Neuronal stem cell (in vitro differentiated cells): ENCODE results near the gene ZACN.
A peak's percentile ranks its signal among the peaks of the same experiment; 100 is the strongest.

Experiments used
- DNase-seq: peaks from one replicate; pipeline ENCODE4 v3.0.0-alpha.2; 2013; ENCODE audit warnings: low spot score
- H2AFZ ChIP-seq: one replicate; pipeline ENCODE4 v1.6.1; 2013; ENCODE audit warnings: mild to moderate bottlenecking, low read length, inconsistent platforms
- H2AK5ac ChIP-seq: 2 replicates; pipeline ENCODE4 v1.6.1; 2013; ENCODE audit warnings: low read depth, mild to moderate bottlenecking, inconsistent platforms, low read length, moderate library complexity, mixed read lengths
- H2BK120ac ChIP-seq: 2 replicates; pipeline ENCODE4 v1.6.1; 2013; ENCODE audit warnings: low read depth, mild to moderate bottlenecking, inconsistent platforms, low read length, moderate library complexity, mixed read lengths
- H2BK12ac ChIP-seq: one replicate; pipeline ENCODE4 v1.6.1; 2013; ENCODE audit warnings: low read length, inconsistent platforms
- H2BK15ac ChIP-seq: 2 replicates; pipeline ENCODE4 v1.6.1; 2013; ENCODE audit warnings: mild to moderate bottlenecking, low read length, inconsistent platforms, mixed read lengths
- H2BK5ac ChIP-seq: one replicate; pipeline ENCODE4 v1.6.1; 2013; ENCODE audit warnings: inconsistent platforms, mild to moderate bottlenecking, low read length, moderate library complexity
- H3K14ac ChIP-seq: one replicate; pipeline ENCODE4 v1.6.1; 2013; ENCODE audit warnings: low read length, inconsistent platforms
- H3K18ac ChIP-seq: 2 replicates; pipeline ENCODE4 v1.6.1; 2013; ENCODE audit warnings: low read length, inconsistent platforms
- H3K23ac ChIP-seq: 2 replicates; pipeline ENCODE4 v1.6.1; 2013; ENCODE audit warnings: low read depth, mild to moderate bottlenecking, mixed read lengths, low read length, inconsistent platforms; ENCODE audit not compliant: poor library complexity
- H3K27ac ChIP-seq: replicated peaks from 3 replicates; pipeline ENCODE4 v1.5.1; 2013; ENCODE audit warnings: low read length, inconsistent platforms
- H3K27me3 ChIP-seq, 3 experiments: 2 replicates each; pipeline ENCODE4 v1.6.1; 2013; ENCODE audit warnings: low read length in 3 of 3, mild to moderate bottlenecking in 2 of 3, inconsistent platforms in 1 of 3, low read depth in 1 of 3, mixed read lengths in 1 of 3, moderate library complexity in 1 of 3; ENCODE audit not compliant: control insufficient read depth in 3 of 3, insufficient read depth in 3 of 3
- H3K36me3 ChIP-seq, 2 donors: replicated peaks in 1 of 2; 2 replicates each; pipeline ENCODE4 v1.6.1; 2013; ENCODE audit warnings: low read length in 2 of 2; ENCODE audit not compliant: control insufficient read depth in 2 of 2, insufficient read depth in 2 of 2
- H3K4ac ChIP-seq: 2 replicates; pipeline ENCODE4 v1.6.1; 2013; ENCODE audit warnings: inconsistent platforms, mild to moderate bottlenecking, low read length, moderate library complexity
- H3K4me1 ChIP-seq, 2 donors: 1 replicate in 1 of 2; 2 replicates in 1 of 2; pipeline ENCODE4 v1.6.1; 2013; ENCODE audit warnings: low read length in 2 of 2, low read depth in 1 of 2; ENCODE audit not compliant: control insufficient read depth in 2 of 2, insufficient read depth in 1 of 2
- H3K4me2 ChIP-seq: one replicate; pipeline ENCODE4 v1.6.1; 2013; ENCODE audit warnings: mild to moderate bottlenecking, low read length, inconsistent platforms; ENCODE audit not compliant: insufficient read depth, poor library complexity, severe bottlenecking
- H3K4me3 ChIP-seq, 2 donors: 2 replicates each; pipeline ENCODE4 v1.5.1; 2013; ENCODE audit warnings: low read length in 2 of 2, mild to moderate bottlenecking in 2 of 2, inconsistent platforms in 1 of 2, moderate library complexity in 1 of 2
- H3K79me1 ChIP-seq: one replicate; pipeline ENCODE4 v1.6.1; 2013; ENCODE audit warnings: low read depth, mild to moderate bottlenecking, inconsistent platforms, low read length, moderate library complexity
- H3K9ac ChIP-seq: one replicate; pipeline ENCODE4 v1.6.1; 2013; ENCODE audit warnings: mild to moderate bottlenecking, low read depth, low read length, inconsistent platforms; ENCODE audit not compliant: poor library complexity
- H3K9me3 ChIP-seq, 2 donors: replicated peaks in 1 of 2; 2 replicates each; pipeline versions ENCODE3 to v1.6.1; 2013; ENCODE audit warnings: low read length in 2 of 2, mild to moderate bottlenecking in 2 of 2, inconsistent platforms in 1 of 2, low read depth in 1 of 2, mixed read lengths in 1 of 2, moderate library complexity in 1 of 2; ENCODE audit not compliant: control insufficient read depth in 2 of 2, insufficient read depth in 1 of 2
- H4K8ac ChIP-seq: one replicate; pipeline ENCODE4 v1.6.1; 2013; ENCODE audit warnings: low read depth, mild to moderate bottlenecking, inconsistent platforms, low read length, moderate library complexity
- H4K91ac ChIP-seq: one replicate; pipeline ENCODE4 v1.6.1; 2013; ENCODE audit warnings: low read length, low read depth, mild to moderate bottlenecking, inconsistent platforms; ENCODE audit not compliant: poor library complexity
- WGBS, 2 donors: extraction: QIAGEN DNeasy Blood & Tissue Kit; methylation state at CpG; one replicate each; pipeline ENCODE4 v1.1.7; 2013; ENCODE audit warnings: missing lambda C conversion rate in 2 of 2, mixed read lengths in 1 of 2; ENCODE audit not compliant: insufficient read length in 2 of 2, insufficient replicate concordance in 1 of 2; ENCODE audit errors: extremely low coverage in 2 of 2; 5-methylcytosine and 5-hydroxymethylcytosine counted together

Gene ZACN

GRCh38 chr17:76089680-76090516 is 10.9 kb downstream of the ZACN start:
- Histone ChIP-seq H3K36me3 (peaks cover 62 to 97% of the 10 kb centered on the region in 2 donors), H2BK120ac (no peak overlapping the region), H3K4me2 (no peak overlapping the region), H2BK15ac (no peak overlapping the region), H2BK5ac (no peak overlapping the region), H3K4me1 (no peaks in the 10 kb centered on the region), H3K4me3 (peak overlapping the region in 1 of 2 donors; percentile 11), H3K9ac (no peak overlapping the region), H2AK5ac (no peak overlapping the region), H3K14ac (no peak overlapping the region), H4K91ac (no peak overlapping the region), H3K23ac (no peak overlapping the region), H2BK12ac (no peak overlapping the region), H3K4ac (no peak overlapping the region), H3K27me3 (no peaks in the 10 kb centered on the region), H2AFZ (no peak overlapping the region), H3K27ac (no peak overlapping the region), H4K8ac (no peak overlapping the region), H3K9me3 (no peaks in the 10 kb centered on the region), H3K18ac (no peak overlapping the region), H3K79me1 (peaks cover 2% of the 10 kb centered on the region)
- no CpG with 5 or more reads among the region's 32 CpGs for WGBS, 2 donors
- no peak for DNase-seq

GRCh38 chr17:76090517-76091129 is 11.6 kb downstream of the ZACN start:
- no peak overlapping the region for H3K9ac ChIP-seq
- H3K4ac ChIP-seq: no peak overlapping the region
- no peak for DNase-seq
- no peak overlapping the region for H3K27ac ChIP-seq
- no peak overlapping the region for H2BK12ac ChIP-seq
- no peak overlapping the region for H2AK5ac ChIP-seq
- no peaks in the 10 kb centered on the region for H3K27me3 ChIP-seq
- no peak overlapping the region for H4K91ac ChIP-seq
- no peak overlapping the region for H3K23ac ChIP-seq
- H2BK15ac ChIP-seq: no peak overlapping the region
- no peak overlapping the region for H3K4me3 ChIP-seq
- H4K8ac ChIP-seq: no peak overlapping the region
- no peak overlapping the region for H3K18ac ChIP-seq
- WGBS, 2 donors: no CpG with 5 or more reads among the region's 17 CpGs
- no peak overlapping the region for H2AFZ ChIP-seq
- peaks cover 59 to 97% of the 10 kb centered on the region in 2 donors for H3K36me3 ChIP-seq
- no peak overlapping the region for H2BK5ac ChIP-seq
- no peak overlapping the region for H2BK120ac ChIP-seq
- no peak overlapping the region for H3K14ac ChIP-seq
- H3K4me1 ChIP-seq: no peaks in the 10 kb centered on the region
- no peak overlapping the region for H3K4me2 ChIP-seq
- H3K79me1 ChIP-seq: peaks cover 2% of the 10 kb centered on the region
- H3K9me3 ChIP-seq: no peaks in the 10 kb centered on the region

GRCh38 chr17:76091526-76092286 is 12.7 kb downstream of the ZACN start:
- Histone ChIP-seq H2AK5ac (no peak overlapping the region), H2BK120ac (no peak overlapping the region), H3K27ac (no peak overlapping the region), H3K9me3 (no peaks in the 10 kb centered on the region), H3K27me3 (no peaks in the 10 kb centered on the region), H3K36me3 (peaks cover 54 to 96% of the 10 kb centered on the region in 2 donors), H3K23ac (no peak overlapping the region), H2BK5ac (no peak overlapping the region), H3K4me2 (no peak overlapping the region), H3K9ac (no peak overlapping the region), H2AFZ (no peak overlapping the region), H3K4ac (no peak overlapping the region), H3K4me1 (no peaks in the 10 kb centered on the region), H3K18ac (no peak overlapping the region), H2BK12ac (no peak overlapping the region), H4K91ac (no peak overlapping the region), H3K14ac (no peak overlapping the region), H3K79me1 (peaks cover 2% of the 10 kb centered on the region), H4K8ac (no peak overlapping the region), H2BK15ac (no peak overlapping the region), H3K4me3 (no peak overlapping the region)
- WGBS, 2 donors: no CpG with 5 or more reads among the region's 23 CpGs
- DNase-seq: no peak
